GM21786 (cell line): Measurements from ENCODE around the gene CD207.
"Not testable (repeated sequence)": the region's sequence is repeated elsewhere in the genome, so short reads cannot be mapped to it uniquely, and the experiment has no call there.

Experiments
- ATAC-seq: cut with Tn5 transposase; IDR thresholded peaks from one replicate; pipeline ENCODE4 v1.9.1; 2021; ENCODE audit not compliant: unreplicated experiment

CD207 gene

DNA sequence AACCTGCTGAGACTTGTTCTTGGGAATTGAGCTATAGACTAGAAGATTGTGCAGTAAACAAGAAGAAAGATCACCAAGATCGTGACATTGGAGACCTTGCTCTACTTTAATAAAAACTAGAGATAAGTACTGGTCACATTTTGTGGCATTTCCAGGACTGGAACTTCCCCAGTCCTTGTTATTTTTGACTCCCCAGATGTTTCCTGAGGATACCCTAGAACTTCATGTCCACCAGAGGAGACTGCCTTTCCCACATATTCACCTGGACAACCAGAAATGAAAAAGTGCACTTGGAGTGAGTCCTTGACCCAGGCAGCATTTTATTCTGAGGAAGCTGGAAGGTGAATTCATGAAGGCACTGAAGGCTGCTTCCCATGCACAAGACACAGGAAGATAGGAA is 5.7 kb downstream of the CD207 start:
- ATAC-seq: no peak

DNA sequence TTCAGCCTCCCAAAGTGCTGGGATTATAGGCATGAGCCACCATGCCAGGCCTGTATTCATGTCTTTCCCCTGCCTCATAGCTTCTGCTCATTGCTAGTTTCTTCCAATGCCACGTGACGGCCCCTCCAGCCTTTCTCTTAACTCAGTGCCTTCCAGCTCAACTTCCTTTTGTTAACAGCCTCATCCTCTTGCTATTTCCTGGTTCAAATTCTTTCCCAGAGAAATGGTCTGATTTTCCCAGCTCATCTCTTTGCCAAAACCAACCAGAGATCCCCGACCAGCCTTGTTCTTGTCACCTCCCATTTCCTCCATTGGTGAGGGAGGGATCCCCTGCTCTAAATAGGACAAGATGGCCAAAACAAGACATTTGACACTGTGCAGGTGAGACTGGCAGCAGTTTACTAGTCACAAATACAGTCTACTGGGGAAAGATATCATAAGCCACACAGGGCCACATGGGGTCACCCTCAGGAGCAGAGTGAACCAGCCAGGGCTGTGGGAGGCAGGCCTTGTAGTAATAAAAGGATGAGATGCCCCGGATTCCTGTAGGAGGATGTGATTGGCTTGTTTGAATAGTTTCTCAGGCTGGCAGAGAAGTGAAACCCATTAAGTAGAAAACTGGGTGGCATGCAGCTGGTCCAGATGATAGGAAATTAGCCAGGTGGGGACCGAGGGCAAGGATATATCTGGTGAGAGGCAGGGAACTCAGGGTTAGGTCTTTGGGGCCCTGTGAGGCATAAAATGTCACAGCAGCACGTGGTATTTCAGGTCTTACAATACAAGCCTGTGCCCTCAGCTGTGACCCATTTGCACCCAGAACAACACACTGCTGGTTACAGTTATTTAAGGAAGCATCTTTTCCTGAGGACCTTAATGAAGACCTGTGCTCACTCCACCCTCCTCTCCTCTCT is 6.4 kb downstream of the CD207 start:
- ATAC-seq: no peak

DNA sequence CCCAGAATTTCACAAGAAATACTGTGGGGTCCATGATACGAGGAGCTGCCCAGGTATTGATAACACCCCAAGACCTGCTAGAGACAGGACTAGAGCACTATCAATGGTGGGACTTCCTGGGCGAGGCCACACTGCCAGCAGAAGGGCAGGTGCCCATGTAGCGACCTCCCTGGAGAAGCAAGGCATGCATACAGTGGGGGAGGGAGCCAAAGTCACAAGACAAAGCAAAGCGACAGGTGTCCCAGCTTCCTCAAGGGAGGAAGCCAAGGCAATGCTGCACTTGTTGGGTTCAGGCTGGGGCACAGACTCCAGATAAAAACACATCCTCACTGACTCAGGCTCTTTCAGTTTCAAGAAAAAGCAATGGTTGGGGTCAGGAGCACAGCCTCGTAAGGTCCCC is 7.5 kb downstream of the CD207 start:
- ATAC-seq: no peak

DNA sequence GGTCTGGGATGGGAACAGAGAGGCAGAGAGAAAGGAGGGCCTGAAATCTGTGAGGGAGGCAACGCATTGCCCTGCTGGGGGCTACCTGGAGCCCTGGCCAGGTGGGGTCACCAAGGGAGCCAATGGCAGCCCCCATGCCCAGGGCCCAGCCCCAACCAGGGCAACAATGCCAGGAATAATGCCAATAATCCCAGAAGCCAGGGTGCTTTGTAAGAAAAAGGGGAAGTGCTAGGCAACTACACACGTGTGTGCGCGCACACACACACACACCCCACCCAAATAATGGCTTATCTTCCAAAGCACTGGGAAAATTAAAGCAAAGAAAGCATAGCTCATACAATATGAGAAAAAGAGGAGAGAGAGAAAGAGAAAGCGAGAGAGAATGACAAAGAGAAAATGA is 8.2 kb downstream of the CD207 start:
- ATAC-seq: no peak

DNA sequence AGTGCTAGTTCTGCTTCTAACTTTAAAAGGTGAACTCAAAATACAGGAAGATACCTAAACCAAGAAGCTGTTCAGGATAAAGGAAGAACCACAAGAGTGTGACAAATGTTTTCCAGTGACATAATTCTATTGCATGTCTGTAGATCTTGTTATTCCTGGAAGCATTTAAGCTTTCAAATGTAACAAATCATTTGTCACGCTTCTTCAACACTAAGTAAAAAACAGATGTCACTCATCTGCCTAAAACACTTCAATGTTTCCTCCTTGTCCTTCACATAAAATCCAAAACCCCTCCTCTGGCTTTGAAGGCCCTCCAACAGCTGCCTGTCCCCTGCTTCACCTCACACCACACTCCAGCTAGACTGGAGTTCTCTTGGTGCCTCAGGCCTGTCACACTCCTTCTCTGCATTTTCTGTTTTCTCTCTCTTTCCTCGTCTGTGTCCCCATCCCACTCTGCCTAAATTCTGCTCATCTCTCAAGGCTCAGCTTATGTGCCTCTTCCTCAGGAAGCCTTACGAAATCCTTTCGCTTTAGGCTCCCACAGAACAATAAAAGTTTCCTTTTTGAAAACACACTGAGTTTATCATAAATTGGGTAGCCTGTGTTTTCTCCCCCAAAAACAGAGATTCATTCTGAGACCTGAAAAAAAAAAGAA is 8.8 kb downstream of the CD207 start:
- ATAC-seq: no peak

DNA sequence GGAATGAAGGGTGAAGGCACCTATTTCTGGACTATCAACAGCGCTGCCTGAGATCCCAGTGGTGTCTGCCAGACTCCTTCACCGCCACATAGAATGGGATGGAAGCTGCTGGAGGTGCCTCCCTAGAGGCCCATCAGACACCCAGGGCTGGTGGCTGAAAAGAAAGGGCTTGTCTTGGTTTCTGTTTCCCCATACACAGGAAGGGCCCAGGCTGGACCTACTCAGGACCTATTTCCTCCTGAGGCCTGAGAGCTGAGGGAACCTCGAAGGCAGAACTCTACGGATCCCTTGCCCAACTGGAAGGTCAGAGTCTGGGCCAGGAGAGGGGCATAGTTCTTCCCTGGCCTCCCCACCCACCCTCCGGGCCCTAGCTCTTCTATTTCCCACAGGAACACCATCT is 12.4 kb downstream of the CD207 start:
- no peak for ATAC-seq

DNA sequence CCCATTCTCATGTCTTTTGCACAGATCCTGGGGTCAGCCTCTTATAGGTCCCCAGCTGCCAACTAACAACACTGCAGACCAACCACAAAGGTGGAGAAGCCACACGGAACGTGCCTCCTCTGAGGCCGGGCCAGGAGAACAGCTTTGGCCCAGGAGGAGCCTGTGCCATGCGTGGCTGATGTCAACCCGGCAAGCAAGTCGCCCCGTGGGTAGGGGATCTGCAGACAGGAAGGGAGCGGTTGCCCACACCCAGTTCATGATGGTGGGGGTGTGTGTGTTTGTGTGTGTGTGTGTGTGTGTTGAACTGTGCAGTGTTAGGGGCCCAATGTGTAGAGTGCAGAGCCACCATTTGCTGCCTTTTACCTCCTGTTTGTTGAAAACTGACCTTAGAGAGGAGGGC is 12.8 kb downstream of the CD207 start:
- no peak for ATAC-seq

DNA sequence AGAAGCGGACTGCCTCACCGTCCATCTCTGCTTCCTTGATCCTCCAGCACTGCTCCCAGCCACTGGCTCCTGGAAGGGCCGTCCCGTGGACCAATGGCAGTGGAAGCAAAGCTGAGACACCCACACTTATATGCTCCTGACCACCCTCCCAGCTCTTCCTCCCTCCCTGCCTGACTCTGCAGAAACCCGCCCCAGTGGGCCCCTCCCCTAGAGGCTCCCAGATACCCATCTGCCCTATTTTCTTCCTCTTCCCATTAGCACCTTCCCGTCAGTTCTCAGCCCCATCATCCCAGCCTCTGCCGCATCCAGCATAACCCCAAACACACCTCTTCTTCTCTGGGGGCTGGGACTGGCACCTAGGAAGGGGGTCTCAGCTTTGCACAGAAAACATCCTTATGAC is 15.1 kb downstream of the CD207 start, which contains the start of gene CLEC4F:
TSS of gene CLEC4F (minus strand) at position 101 of the 400 bp plus-strand sequence. CDS start at position 25, 76 bp downstream.
- ATAC-seq: no peak

DNA sequence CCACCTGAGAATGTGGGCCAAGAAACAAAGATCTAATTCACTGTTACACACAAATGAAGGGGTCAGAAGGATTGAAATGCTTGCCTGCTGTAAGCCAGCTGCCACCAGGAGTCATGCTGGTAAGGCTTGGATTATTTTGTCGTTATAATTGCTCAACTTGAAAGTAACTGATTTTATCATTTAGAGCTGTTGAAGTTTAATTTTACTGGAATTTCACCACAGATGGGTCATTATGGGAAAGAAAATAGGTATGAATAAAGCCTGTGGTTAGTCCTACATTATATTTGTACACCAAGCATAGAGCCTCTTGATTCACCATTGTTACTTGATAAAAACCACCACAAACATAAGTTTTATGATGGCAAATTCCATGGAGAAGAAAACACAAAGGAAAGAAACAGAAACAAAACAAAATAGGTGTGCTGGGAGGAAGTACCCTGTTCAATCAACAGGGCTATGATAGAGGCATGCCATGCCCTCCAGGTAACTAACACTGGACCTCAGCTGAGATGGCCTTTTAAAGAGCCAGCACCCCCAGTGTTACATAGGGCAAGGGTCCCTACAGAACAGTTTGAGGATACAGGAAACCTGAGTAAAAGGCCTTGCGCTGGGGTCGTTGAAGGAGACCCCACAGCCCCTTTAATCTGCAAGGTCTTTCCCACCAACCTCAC is 18.2 kb downstream of the CD207 start:
- ATAC-seq: no peak

DNA sequence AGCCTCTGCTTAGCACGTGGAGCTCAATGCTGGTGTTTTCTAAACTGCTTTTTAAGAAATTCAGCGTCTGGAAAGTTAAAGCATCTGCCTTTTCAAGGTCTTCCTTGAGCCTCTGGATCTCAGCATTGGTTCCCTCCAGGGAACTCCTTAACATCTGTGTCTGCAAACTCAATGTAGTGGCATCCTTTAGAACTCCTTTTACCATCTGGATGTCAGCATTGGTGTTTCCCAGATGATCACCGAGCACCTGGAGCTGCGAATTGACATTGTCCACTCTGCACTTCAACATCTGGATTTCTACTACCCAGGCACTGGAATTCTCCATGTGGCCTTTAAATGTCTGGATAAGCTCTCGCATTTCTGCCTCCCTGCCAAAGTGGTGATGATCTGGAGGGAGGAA is 18.9 kb downstream of the CD207 start:
- ATAC-seq: no peak

DNA sequence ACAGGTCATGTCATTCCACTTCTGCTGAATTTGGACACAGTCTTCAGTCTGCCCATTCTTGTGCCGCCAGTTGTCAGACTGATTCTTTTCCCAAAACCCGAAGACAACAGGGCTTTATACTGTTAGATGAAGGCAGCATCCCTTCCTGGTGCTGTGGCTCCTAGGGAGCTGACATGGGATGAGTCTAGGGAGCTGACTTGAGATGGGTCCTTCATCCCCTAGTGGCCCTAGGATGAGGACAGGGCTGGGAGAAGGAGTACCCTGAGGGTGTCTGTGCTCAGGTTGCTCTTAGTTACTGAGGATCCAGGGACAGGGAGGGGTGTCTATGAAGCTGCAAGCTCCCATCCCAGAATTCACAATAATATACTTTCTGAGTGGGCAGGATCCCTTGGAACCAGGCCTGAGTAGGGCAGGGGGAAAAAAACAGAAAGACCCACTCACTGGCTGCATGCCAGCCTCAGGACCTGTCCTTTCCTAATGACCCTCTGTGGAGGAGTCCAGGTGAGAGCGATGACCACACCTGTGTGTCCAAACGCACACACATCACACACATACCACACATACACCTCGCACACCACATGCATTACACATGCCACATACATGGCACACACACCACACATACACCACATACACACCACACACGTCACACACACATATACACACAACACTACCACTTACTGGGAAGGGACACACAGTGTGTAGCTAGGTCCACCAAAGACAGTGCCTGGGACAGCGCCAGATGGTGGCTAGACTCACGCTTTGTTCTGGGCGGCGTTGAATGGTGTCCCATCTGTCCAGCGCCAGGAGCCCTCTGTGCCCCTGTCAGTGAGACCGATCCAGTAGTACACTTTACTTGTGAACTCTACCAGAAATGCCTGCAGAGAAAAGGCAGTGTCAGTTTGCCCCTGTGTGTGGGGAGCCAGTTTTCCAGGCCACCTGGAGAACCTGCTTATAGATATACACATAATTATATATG is 26.3 kb downstream of the CD207 start:
- no peak for ATAC-seq

DNA sequence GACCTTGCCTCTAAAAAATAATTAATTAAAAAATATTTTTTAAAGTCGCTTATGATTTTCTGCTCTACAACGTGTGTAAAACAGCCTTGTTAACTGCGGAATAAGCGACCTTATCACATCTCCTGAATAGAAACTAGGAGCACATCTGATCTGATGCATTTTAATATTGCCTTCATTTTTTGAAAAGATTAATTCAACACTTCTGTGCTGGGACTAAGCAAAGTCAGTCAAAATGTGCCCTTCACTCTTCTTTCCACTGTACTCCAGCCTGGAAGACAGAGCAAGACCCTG is 27.8 kb downstream of the CD207 start:
- no peak for ATAC-seq

DNA sequence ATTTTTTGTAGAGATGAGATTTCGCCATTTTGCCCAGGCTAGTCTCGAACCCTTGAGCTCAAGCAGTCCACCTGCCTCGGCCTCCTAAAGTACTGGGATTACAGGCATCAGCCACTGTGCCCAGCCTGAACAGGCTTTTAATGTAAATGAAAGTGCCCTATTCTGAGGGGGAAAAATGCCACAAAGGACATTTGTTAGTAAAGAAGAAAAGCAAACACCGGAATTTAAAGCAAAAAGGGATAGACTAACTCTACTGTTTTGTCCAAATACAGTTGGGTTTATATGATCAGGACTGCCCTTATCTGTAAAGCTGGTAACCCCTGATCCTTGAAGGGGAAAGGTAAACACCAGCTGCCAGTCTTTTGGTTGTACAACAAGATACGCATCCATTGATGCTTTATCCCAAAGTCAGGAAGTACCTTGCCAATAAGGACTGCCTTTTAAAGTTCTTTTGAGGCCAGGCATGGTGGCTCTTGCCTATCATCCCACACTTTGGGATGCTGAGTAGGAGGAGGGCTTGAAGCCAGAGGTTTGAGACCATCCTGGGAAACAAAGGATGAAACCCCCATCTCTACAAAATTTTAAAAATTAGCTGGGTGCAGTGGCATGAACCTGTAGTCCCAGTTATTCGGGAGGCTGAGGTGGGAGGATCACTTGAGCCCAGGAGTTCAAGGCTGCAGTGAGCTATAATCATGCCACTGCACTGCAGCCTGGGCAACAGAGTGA is 28.4 kb downstream of the CD207 start:
- no peak for ATAC-seq

DNA sequence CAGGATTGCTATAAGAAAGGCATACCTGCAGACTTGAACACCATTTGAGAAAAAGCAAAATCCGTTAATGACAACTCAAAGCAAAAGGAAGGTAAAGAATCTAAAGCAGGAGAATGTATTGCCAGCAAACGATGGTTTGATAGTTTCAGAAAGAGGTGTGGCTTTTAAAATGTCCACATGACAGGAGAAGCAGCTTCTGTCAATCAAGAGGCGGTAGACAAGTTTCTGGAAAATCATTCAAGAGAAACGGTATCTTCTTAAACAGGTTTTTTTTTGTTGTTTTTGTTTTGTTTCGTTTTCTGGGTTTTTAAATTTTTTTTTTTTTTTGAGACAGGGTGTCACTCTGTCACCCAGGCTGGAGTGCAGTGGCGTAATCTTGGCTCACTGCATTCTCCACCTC is 29.0 kb downstream of the CD207 start:
- no peak for ATAC-seq

DNA sequence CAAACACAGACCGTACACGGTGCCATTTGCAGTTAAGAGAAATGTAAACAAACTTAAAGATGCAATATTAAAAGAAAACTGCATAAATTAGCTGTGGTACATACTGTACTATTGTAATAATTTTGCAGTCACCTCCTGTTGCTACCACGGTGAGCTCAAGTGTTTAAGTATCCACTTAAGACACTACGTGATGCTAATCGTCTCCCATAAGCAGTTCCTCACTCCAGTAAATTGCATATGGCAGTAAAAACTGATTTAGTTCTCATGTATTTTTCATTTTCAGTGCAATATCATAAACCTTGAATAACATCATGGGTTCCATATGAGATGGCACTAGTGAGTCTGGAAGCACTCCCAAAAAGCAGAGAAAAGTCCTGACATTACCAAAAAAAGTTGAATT is 29.6 kb downstream of the CD207 start:
- no peak for ATAC-seq

DNA sequence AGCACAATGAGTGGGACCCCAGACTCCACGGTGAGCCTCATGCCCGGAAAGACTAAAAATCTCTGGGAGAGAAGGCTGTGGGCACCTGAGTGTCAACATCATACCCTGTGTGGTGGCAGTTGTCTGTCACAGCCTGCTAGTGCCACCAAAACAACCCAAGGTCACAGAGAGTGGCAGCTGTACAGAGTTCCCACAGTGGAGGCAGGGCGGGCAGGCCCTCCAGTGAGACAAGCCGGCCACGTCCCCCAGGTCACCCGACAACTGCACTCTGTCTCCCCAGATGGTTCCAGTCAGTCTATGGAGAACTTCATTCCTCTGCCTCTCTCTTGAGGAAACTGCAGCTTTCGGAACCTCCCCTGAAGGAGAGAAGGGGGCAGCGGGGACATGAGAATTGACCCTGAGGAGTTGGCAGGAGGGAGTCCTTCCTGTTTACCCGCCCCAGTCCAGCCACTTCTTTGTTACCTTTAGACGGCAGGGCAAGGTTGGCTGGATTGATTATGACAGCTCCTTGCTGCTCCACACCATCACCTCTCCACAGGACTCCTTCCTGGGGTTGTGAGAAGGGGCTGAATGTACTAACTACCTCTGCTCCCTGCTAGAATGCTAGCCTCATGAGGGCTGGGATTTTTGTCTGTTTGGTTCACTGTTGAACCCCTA is 33.9 kb downstream of the CD207 start:
- no peak for ATAC-seq

DNA sequence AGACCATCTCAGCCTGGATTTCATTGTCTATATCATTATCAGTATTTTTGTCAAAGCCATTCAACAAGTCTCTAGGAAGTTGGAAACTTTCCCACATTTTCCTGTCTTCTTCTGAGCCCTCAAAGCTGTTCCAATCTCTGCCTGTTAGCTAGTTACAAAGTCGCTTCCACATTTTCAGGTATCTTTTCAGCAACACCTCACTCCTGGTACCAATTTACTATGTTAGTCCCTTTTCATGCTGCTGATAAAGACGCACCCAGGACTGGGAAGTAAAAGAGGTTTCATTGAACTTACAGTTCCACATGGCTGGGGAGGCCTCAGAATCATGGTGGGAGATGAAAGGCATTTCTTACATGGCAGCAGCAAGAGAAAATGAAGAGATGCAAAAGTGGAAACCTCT is 35.9 kb downstream of the CD207 start:
- ATAC-seq: no peak

DNA sequence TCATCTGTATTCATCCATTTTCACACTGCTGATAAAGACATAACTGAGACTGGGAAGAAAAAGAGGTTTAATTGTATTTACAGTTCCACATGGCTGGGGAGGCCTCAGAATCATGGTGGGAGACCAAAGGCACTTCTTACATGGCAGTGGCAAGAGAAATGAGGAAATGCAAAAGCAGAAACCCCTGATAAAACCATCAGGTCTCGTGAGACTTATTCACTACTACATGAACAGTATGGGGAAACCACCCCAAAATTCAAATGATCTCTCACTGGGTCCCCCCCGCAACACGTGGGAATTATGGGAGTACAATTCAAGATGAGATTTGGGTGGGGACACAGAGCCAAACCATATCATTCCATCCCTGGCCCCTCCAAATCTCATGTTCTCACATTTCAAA is 37.6 kb downstream of the CD207 start:
- ATAC-seq: not testable (repeated sequence)

DNA sequence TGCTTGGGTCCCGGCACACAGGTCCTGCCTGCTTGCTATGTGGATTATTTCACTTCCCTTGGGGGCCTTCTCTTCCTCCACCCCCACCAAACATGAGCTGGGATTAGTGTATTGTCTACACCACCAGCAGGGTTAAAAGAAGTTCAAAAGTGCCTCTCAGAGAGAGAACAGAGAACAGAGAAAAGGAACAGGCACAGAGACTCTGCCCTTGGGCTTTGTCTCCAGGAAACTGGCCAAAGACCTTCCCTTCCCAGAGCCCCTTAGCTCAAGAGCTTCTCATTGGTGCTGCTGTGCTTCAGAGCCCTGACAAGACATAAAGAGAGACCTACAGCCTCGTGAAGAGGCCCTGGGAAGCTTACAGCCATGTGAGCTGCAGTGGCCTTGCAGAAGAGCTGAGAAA is 38.1 kb downstream of the CD207 start:
- ATAC-seq: no peak

DNA sequence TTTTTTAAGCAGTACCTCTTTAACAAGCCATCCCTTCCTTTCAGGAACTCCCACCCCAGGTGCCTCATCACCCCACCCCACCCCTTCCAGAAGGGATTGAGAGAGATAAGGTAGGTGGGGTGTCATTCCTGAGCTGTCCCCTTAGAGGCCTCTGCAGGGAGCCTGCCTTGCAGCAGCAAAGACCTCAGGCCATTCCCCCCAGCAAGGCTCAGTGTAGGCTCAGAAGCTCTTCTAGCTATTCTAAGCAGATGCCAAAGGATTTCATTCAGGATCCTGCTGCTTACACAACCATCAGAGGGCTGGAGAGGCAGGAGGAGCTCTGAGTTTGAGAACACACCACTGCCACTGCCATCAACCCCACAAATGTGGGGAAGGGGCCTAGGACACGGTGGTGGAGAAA is 39.4 kb downstream of the CD207 start:
- no peak for ATAC-seq
